SU-DHL-6 (cell line): ENCODE measurements around the gene ATP11A.
"Not testable (repeated sequence)": the region's sequence is repeated elsewhere in the genome, so short reads cannot be mapped to it uniquely, and the experiment has no call there.

Experiments
- H2AFZ ChIP-seq: fragments of 200-600 bp; sonication (generic); 2 replicates; pipeline ENCODE4 v1.6.1; 2014; ENCODE audit warnings: low read depth, mild to moderate bottlenecking, moderate library complexity, mixed read lengths, antibody characterized with exemption, low read length; ENCODE audit not compliant: severe bottlenecking
- H3F3A ChIP-seq: fragments of 200-600 bp; shearing (Covaris generic); 2 replicates; pipeline ENCODE4 v1.6.0; 2016; ENCODE audit warnings: antibody characterized with exemption, mild to moderate bottlenecking; ENCODE audit not compliant: insufficient read depth
- H3K27ac ChIP-seq: fragments of 200-600 bp; sonication (generic); 2 replicates; pipeline ENCODE4 v1.5.1; 2016; ENCODE audit warnings: low read depth, mild to moderate bottlenecking, low read length, moderate library complexity, mixed read lengths
- H3K27me3 ChIP-seq: fragments of 200-600 bp; sonication (generic), shearing (Covaris generic); 2 replicates; pipeline ENCODE4 v1.6.0; 2014; ENCODE audit warnings: mild to moderate bottlenecking, low read length
- H3K36me3 ChIP-seq: fragments of 200-600 bp; sonication (generic); 2 replicates; pipeline ENCODE4 v1.6.1; 2014; ENCODE audit warnings: mild to moderate bottlenecking, low read length, mixed read lengths
- H3K4me2 ChIP-seq: fragments of 300-600, 200-600 bp; shearing (Covaris generic), sonication (generic); 2 replicates; pipeline ENCODE4 v1.6.0; 2014; ENCODE audit warnings: low read length, low read depth, mild to moderate bottlenecking; ENCODE audit not compliant: poor library complexity, severe bottlenecking
- H3K4me3 ChIP-seq: fragments of 200-600 bp; sonication (generic); 2 replicates; pipeline ENCODE4 v1.5.1; 2014; ENCODE audit warnings: antibody characterized with exemption, low read length, mild to moderate bottlenecking, mixed read lengths; ENCODE audit not compliant: insufficient read depth, poor library complexity, severe bottlenecking
- H3K79me2 ChIP-seq: fragments of 200-600 bp; sonication (generic); 2 replicates; pipeline ENCODE4 v1.6.1; 2014; ENCODE audit warnings: mild to moderate bottlenecking, low read length, moderate library complexity; ENCODE audit not compliant: insufficient read depth
- H3K9ac ChIP-seq: fragments of 200-600 bp; sonication (generic); 2 replicates; pipeline ENCODE4 v1.7.0; 2014; ENCODE audit warnings: mild to moderate bottlenecking, low read length
- H3K9me2 ChIP-seq: fragments of 200-600 bp; sonication (generic); replicated peaks from 2 replicates; pipeline ENCODE4 v1.6.1; 2014; ENCODE audit warnings: low read length; ENCODE audit not compliant: insufficient read depth
- H3K9me3 ChIP-seq: fragments of 200-600 bp; sonication (generic); 2 replicates; pipeline ENCODE4 v1.6.1; 2014; ENCODE audit warnings: low read length, mixed read lengths; ENCODE audit not compliant: insufficient read depth
- H4K20me1 ChIP-seq: fragments of 200-600 bp; sonication (generic); 2 replicates; pipeline ENCODE4 v1.6.1; 2014; ENCODE audit warnings: low read depth, mild to moderate bottlenecking, antibody characterized with exemption, low read length, moderate library complexity, mixed read lengths
- EZH2phosphoT487 ChIP-seq: fragments of 200-600 bp; sonication (generic), shearing (Covaris generic); conservative IDR thresholded peaks from 2 replicates; pipeline ENCODE4 v1.6.1; 2018; ENCODE audit warnings: mild to moderate bottlenecking, antibody characterized with exemption, low read length, moderate library complexity, mixed read lengths
- TF ChIP-seq, protein P1 (sequence below): fragments of 200-600 bp; sonication (generic); IDR thresholded peaks from one replicate; pipeline ENCODE4 v1.5.1; 2017; ENCODE audit warnings: antibody characterized with exemption, mild to moderate bottlenecking, low read length, moderate library complexity; ENCODE audit not compliant: insufficient read depth, poor library complexity, severe bottlenecking

The ATP11A gene

DNA sequence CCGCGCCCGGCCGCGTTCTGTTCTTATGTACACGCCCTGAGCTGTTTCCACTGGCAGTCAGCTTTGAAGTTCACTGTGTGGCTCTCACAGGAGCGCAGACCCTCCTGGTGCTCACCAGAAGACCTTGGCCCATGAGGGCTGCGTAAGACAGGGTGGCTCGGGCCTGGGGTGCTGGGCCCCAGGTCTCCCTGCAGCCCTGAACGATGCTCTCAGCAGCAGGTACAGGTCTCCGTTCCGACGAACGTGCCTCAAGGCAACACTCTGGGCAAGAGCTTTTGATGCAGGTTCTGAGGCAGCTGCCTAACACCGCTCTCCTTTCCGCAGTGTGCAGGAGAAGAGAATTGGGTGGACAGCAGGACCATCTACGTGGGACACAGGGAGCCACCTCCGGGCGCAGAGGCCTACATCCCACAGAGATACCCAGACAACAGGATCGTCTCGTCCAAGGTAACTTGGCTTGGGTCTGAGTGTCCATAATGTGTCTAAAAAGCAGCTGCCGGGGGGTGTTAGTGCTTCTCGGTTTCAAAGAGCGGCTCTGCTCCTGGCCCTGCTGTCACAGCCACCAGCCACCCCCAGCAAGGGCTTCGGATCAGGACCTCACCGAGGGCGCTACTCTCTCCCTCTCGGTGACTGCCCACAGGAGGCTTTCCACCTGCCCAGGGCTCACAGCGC lies 95.1 kb downstream of the ATP11A start:
- H3K4me2 ChIP-seq, result no peak overlapping the region
- H2AFZ ChIP-seq, result no peak overlapping the region
- H3K9me3 ChIP-seq, result no peaks in the 10 kb centered on the region
- no peak overlapping the region for H3K9ac ChIP-seq
- TF ChIP-seq EZH2phosphoT487, result no peak
- TF ChIP-seq, protein P1, sequence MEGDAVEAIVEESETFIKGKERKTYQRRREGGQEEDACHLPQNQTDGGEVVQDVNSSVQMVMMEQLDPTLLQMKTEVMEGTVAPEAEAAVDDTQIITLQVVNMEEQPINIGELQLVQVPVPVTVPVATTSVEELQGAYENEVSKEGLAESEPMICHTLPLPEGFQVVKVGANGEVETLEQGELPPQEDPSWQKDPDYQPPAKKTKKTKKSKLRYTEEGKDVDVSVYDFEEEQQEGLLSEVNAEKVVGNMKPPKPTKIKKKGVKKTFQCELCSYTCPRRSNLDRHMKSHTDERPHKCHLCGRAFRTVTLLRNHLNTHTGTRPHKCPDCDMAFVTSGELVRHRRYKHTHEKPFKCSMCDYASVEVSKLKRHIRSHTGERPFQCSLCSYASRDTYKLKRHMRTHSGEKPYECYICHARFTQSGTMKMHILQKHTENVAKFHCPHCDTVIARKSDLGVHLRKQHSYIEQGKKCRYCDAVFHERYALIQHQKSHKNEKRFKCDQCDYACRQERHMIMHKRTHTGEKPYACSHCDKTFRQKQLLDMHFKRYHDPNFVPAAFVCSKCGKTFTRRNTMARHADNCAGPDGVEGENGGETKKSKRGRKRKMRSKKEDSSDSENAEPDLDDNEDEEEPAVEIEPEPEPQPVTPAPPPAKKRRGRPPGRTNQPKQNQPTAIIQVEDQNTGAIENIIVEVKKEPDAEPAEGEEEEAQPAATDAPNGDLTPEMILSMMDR, result no peak
- H3K9me2 ChIP-seq, result no peaks in the 10 kb centered on the region
- H3K4me3 ChIP-seq, result no peak overlapping the region
- no peak overlapping the region for H3K27ac ChIP-seq
- no peaks in the 10 kb centered on the region for H3K79me2 ChIP-seq
- H3F3A ChIP-seq, result no peaks in the 10 kb centered on the region
- no peaks in the 10 kb centered on the region; the same call in 1 of the 2 replicates for H4K20me1 ChIP-seq
- no peaks in the 10 kb centered on the region for H3K27me3 ChIP-seq
- no peaks in the 10 kb centered on the region for H3K36me3 ChIP-seq

DNA sequence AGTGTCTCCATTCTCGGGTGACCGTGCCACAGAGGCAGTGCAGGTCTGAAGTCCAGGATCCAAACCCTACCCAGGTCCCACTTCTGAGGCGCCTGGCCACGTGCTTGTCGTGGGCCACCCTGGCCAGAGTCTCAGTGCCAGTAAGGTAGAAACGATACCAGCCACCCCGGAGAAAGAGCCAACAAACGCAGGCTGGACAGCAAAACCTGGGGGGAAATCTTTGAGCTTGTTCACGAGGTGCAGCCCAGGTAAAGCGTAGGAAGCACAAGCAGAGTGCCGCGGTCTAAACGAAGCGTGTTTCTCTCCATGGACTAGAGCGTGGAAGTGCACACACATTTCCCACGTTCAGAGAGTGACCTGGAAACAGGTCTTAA lies 95.6 kb downstream of the ATP11A start:
- H3K27ac ChIP-seq, result no peak overlapping the region
- no peaks in the 10 kb centered on the region for H3K9me2 ChIP-seq
- H3K9ac ChIP-seq, result no peak overlapping the region
- H4K20me1 ChIP-seq, result no peaks in the 10 kb centered on the region; the same call in 1 of the 2 replicates
- H3K27me3 ChIP-seq, result no peaks in the 10 kb centered on the region
- H3K4me2 ChIP-seq, result no peak overlapping the region
- H3K36me3 ChIP-seq, result no peaks in the 10 kb centered on the region
- H3K79me2 ChIP-seq, result no peaks in the 10 kb centered on the region
- H3K9me3 ChIP-seq, result no peaks in the 10 kb centered on the region
- TF ChIP-seq, protein P1, result no peak
- TF ChIP-seq EZH2phosphoT487, result no peak
- no peaks in the 10 kb centered on the region for H3F3A ChIP-seq
- no peak overlapping the region for H2AFZ ChIP-seq
- H3K4me3 ChIP-seq, result no peak overlapping the region

DNA sequence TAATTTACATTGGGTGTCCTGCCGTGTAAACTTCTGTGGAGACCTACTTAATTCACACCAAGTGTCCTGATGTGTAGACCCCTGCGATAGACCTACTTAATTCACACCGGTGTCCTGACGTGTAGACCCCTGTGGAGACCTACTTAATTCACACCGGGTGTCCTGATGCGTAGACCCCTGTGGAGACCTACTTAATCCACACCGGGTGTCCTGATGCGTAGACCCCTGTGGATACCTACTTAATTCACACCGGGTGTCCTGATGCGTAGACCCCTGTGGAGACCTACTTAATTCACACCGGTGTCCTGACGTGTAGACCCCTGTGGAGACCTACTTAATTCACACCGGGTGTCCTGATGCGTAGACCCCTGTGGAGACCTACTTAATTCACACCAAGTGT lies 97.0 kb downstream of the ATP11A start:
- H3K27ac ChIP-seq, H3K36me3 ChIP-seq, H3K9me3 ChIP-seq, H3F3A ChIP-seq, H3K4me2 ChIP-seq, H3K9me2 ChIP-seq, H2AFZ ChIP-seq, H3K27me3 ChIP-seq, H3K9ac ChIP-seq, H4K20me1 ChIP-seq, H3K4me3 ChIP-seq, H3K79me2 ChIP-seq: not testable (repeated sequence)

DNA sequence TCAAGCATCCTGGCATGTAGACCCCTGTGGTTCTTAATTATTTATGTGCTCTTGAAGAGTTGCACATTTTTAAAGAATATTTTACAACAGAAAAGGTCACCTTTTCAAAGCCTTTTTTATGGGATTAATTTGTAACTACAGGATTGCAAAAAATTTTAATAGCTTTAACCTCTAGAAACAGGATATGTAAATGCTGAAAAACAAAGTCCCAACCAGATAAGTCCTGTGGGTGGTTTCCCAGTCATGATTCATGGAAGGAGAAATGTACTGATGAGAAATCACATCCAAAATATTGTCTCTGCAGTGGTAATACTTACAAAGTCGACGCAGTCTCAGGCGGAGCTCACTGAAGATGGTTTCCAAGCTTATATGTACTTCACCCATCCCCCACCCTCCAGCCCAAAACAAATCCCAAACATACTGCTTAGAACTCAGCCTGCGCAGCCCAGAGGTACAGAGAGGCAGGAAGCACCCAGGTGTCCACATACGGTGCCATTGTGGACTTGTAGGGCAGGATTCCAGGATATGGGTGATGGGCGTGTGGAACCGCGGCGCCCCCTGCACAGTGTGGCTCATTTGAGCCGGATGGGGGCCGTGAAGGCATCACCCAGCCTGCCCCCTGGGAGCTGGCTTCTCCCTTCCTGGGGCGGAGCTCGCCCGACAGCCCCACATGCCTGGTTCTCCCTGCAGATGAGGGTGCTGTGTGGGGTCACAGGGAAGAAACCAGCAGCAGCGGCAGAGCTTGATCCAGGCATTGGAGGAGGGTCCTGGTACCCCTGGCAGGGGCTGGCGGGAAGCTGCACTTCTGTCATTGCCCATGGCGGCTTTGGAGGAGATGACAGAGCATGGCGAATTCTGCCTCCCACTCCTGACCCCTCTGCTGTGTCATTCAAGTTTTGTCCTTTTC lies 101.2 kb downstream of the ATP11A start:
- Histone ChIP-seq H3K36me3 (no peaks in the 10 kb centered on the region), H3K27me3 (no peaks in the 10 kb centered on the region), H3K9ac (no peak overlapping the region), H3K9me2 (no peaks in the 10 kb centered on the region), H3K9me3 (no peaks in the 10 kb centered on the region), H3K79me2 (no peaks in the 10 kb centered on the region), H3K4me3 (no peak overlapping the region), H3K27ac (no peak overlapping the region), H3F3A (no peaks in the 10 kb centered on the region), H2AFZ (no peak overlapping the region), H3K4me2 (no peak overlapping the region), H4K20me1 (no peaks in the 10 kb centered on the region)
- no peak for TF ChIP-seq EZH2phosphoT487
- TF ChIP-seq, protein P1, result no peak
